GM12878 (cell line): ENCODE measurements around the gene CCDC27.

Experiments used
- EP300 ChIP-seq, 2 experiments: fragments of 150-350 bp in 1 of 2; IDR thresholded peaks; 2 replicates each; pipeline ENCODE4 v1.6.1; 2011 to 2012; ENCODE audit warnings: low read depth in 2 of 2, low read length in 2 of 2, borderline replicate concordance in 1 of 2, improper control_type of control experiment in 1 of 2, inconsistent platforms in 1 of 2; ENCODE audit not compliant: control insufficient read depth in 1 of 2
- NR2C2 ChIP-seq: IDR thresholded peaks from 2 replicates; pipeline ENCODE4 v1.6.1; 2011; ENCODE audit warnings: borderline replicate concordance, low read depth; ENCODE audit not compliant: control insufficient read depth, insufficient read length

DNA sequence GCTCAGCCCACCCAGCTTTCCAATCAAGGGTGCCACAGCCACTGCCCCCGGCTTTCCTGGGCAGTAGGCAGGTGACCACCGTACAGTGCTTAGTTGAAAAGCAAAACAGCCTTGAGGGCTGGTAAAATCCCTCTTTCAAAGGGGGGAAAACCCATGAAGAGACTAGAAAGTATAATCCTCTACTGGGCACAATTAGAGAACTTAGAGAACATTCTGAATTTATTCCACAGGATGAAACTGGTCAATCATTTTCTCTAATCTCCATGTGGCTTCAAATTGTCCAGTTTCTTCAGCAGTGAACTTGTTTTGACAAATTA, 59.3 kb downstream of the CCDC27 start:
- TF ChIP-seq NR2C2 (no peak), EP300 (IDR thresholded peaks at IDR 0.05; ENCODE audit: borderline replicate concordance in 1 of 2, control insufficient read depth in 1 of 2, low read depth in 2 of 2, low read length in 2 of 2) (no peak)
